Activated CD4-positive, alpha-beta T cell treated with anti-CD3 and anti-CD28 coated beads for 48 hours (primary cell): ENCODE measurements around the gene GPR171.

ENCODE experiments used
- DNase-seq: peaks from one replicate; pipeline ENCODE4 v3.0.0-alpha.2; 2020

GPR171 gene

DNA sequence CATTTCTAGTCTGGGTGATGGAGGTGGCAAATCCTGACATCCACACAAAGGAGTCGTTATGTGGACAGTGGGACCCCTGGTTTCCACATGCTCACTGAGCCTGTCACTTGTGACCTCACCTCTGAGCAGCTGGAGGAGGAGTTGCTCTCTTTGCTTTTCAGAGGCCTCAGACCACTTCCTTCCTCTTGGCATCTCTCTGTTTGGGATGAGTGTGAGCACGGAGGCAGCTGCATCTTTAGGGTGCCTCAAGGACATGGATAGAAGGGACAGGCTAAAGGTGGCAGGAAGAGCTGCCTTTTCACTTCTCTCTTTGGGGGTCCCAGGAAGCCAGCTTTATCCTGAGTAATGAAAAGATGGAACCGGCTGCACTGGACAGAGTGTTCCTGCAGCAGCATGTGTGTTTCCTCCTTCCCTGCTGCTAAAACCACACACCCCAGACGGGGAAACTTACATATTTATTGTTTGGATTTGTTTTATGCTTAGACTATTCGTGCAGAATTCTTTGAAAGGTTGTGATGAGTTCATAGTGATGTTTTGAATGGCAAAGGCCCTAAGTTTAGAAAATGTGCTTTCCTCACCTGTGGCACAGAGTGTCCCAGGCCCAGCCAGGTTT is 31.8 kb downstream of the GPR171 start:
- DNase-seq: peak; percentile 50

DNA sequence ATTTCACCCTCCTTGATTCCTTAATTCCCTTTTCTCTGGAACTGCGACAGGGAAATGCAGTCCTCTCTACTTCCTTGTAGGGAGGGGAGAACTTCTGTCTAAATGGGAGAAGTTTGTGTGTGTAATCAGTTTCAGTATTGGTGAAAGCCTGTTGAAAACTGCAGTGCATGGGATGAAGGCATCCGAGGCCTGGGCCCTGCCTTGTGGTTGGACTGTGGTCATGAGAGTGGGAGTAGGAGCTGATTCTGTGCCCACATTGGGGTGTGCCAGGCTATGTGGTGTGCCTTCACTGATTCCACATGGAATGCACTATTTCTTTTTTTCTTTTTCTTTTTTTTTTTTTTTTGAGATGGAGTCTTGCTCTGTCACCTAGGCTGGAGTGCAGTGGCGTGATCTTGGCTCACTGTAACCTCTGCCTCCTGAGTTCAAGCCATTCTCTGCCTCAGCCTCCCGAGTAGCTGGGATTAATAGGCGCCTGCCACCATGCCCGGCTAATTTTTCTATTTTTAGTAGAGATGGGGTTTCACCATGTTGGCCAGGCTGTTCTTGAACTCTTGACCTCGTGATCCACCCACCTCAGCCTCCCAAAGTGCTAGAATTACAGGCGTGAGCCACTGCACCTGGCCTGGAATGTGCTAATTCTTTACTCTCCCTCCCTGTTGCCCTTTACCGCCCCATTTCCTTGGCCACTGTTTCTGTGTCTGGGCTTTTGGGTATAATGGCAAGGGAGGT is 32.9 kb downstream of the GPR171 start:
- peak; percentile 65 for DNase-seq

GRCh38 chr3:151169262-151169947 is 33.6 kb downstream of the GPR171 start:
- DNase-seq: no peak

DNA sequence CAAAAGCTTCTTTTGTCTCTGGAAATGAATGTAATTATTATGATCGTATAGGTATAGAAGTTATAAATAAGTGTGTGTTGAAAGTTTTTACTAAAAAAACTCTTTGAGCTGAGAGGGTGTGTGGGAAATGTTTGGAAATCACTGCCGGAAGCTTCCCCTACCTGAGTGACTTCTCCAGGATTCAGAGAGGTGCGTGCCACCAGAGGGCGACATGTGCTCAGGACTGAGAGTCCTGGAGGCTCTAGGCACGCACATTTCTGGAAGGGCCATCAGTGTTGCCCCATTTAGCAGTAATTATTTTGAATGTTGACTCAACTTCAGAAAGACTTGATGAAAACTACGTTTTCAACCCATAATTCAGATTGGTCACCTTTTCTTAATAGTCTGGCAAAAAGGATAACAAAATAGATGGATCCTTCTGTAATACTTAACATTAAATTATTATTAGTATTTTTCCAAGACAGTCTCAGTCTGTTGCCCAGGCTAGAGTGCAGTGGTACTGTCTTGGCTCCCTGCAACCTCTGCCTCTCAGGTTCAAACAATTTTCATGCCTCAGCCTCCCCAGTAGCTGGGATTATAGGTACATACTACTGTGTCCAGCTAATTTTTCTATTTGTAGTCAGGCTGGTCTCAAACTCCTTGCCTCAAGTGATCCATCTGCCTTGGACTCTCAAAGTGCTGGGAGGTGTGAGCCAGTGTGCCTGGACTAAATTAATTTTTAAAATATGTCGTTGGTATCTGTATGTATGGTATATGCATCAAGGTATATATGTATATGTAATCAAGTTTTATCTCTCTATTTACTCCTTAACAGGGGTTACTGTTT is 34.5 kb downstream of the GPR171 start:
- DNase-seq: peak; percentile 91

DNA sequence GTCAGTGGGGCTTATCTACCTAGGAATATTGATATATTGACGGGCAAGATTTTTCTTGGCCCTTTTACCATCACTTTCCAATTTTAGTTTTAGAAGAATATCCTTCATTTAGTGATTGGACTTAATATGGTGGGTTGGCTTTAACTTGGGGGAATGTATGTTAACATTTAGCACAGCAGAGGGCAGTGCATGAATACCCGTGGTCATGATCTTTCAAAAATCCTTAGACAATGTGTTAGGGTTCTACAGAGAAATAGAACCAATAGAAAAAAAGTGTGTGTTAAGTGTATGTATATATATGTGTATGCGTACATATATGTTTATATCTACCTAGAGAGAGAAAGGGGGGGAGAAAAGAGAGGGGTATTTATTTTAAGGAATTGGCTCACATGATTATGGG is 36.9 kb downstream of the GPR171 start:
- DNase-seq: no peak

DNA sequence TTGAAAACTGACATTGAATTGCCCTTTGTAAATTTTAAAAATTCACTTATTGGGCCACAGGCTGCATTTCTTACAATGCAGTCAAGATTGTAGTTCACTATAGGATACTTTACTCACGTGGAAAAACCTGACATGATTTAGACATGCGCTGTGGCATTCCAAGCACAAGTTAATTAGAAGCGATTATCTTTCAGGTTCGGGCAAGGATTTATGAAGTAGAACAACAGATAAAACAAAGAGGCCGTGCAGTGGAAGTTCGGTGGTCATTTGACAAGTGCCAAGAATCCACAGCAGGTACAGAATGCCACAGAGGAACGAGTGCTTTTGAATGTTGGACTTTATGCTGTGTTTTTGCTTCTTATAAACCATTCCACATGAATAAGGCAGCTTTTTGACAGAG is 37.8 kb downstream of the GPR171 start:
- no peak for DNase-seq

- DNase-seq: no peak
These were observed 43.2 kb downstream of the GPR171 start for GRCh38 chr3:151159806-151160205.

DNA sequence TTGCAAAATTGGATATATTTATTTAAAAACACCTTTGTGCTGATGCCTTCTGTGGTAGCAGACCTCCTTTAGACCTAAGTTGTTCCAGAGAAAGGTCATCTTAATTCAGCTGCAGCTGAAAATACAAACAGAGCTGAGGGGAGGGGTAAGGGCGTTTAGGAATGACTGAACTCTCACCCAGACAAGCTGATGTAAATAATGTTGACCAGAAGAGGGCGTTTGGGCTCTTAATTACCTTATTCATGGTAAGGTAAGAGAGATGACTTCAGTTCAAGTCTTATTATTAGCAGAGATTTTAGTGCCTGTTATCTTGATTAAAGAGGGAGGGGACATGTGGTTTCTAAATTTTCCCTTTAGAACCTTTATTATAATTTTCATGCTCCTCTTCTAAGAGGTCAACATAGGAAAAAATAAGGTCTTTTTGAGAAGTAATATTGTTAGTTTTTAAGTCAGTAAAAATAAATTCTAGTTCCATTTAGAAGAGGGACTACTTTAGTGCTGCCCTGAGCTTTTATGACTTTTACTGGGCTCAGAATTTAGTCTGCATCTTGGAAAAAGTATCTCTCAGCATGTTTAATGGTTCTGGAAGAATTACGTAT is 46.3 kb downstream of the GPR171 start:
- peak; percentile 38 for DNase-seq

GRCh38 chr3:151155409-151156128 is 47.4 kb downstream of the GPR171 start:
- no peak for DNase-seq

DNA sequence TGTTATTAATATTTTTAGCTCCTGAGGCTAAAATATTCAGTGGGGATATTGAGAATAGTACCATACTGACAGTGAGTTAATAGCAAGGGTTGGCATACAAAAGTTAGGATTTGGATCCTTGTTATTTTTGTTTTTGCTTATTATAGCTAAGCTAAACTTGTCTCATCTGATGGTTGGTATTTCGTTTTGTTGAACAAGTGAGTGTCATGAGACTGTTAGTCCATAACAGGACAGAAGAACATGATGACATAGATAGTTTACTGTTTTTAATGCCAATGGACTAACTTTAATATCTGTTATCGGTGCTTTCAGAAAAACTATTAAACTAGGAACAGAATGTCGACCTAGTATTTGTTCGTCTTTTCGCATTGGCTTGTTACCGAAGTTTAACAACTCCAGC is 48.5 kb downstream of the GPR171 start:
- DNase-seq: no peak

DNA sequence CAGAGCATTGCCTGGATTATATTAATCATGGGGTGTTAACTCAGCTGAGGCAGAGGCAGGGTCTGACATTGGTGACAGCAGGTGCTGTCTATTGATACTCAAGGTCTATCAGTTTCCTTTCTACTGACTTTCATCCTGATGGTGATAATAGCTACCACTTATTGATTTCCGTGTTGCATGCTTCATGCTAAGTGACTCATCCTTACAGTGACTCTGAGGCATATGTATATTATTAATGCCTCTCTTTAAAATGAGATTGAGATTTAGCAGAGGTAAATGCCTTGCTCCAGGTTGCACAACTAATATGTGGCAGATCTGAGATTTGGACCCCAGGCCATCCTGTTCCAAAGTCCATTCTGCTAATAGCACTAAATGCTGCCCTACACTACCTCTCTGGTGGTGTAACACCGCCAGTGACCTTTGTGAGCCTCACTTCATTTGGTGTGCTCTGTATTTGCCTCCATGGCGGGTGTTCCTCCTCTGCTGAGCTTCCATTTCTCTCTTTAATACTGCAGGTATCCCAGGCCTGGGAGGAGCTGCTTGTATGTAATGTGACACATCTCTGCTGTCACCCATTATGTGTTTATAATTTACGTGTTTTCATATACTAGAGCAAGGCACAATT is 50.4 kb downstream of the GPR171 start:
- DNase-seq: no peak
